HG03097 (cell line): ENCODE data around the gene PSME3.
"Not testable (repeated sequence)": the region's sequence is repeated elsewhere in the genome, so short reads cannot be mapped to it uniquely, and the experiment has no call there.

Experiments
- ATAC-seq: cut with Tn5 transposase; IDR thresholded peaks from one replicate; pipeline ENCODE4 v1.9.1; 2021; ENCODE audit not compliant: unreplicated experiment, low FRiP score

The PSME3 gene

DNA sequence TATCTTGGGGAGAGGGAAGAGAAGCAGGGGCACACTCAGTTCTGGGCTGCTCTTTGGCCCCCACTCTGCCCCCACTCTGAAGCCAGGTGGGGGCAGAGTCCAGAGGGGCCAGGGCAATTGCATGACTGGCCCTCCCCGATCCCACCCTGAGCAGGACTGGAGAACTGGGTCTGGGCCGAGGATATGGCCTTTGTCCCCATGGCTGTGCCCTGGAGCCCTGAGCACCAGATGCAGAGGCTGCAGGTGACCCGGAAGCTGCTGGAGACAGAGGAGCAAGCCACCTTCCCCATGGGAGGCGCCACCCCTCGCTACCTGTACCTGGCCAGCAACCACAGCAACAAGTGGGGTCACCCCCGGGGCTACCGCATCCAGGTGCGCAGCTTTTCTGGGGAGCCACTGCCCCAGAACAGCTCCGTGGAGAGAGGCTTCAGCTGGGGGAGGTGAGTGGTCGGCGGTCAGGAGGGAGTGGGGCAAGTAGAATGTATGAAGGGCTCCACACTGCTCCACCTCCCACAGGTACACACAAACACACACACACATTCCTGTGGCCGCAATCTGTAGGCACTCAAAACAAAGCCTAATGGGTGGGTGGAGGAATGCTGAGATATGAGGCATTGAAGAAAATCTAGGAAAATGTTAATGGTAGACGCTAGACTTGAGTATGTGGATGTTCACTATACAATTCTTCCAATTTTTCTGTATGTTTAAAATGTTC is 39.2 kb downstream of the PSME3 start:
- ATAC-seq = no peak

DNA sequence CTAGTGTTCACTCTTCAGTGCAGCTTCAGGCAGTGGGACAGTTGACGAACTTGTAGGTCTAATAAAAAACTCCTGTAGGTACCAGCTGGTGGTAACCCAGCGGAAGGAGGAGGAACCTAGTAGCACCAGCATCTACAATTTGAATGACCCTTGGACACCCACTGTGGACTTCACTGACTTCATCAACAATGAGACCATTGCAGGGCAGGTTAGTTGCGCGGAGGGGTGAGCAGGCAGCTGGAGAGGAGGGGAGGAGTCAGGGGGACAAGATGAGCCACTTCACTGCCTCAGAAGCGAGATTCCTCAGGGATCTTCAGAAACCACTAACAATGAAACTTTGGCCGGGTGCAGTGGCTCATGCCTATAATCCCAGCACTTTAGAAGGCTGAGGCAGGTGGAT is 40.1 kb downstream of the PSME3 start:
- no peak for ATAC-seq

DNA sequence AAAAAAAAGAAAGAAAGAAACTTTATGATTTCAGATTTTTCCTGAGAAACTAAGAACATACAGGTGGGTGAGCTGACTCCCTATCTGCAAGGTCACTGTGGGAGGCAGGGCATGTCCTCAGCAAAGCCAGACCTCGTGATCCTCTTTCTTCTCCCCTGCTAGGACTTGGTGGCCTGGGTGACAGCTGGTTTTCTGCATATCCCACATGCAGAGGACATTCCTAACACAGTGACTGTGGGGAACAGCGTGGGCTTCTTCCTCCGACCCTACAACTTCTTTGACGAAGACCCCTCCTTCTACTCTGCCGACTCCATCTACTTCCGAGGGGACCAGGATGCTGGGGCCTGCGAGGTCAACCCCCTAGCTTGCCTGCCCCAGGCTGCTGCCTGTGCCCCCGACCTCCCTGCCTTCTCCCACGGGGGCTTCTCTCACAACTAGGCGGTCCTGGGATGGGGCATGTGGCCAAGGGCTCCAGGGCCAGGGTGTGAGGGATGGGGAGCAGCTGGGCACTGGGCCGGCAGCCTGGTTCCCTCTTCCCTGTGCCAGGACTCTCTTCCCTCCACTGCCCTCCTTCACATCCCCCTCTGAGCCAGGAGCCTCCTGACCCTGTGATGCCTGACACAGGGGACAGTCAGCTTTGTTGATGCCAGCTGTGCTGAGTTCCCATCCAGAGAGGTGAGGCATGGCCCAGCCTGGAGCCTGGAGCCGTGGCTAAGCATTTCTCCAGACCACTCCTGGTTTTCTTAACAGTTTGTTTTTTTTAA is 40.9 kb downstream of the PSME3 start:
- not testable (repeated sequence) for ATAC-seq

DNA sequence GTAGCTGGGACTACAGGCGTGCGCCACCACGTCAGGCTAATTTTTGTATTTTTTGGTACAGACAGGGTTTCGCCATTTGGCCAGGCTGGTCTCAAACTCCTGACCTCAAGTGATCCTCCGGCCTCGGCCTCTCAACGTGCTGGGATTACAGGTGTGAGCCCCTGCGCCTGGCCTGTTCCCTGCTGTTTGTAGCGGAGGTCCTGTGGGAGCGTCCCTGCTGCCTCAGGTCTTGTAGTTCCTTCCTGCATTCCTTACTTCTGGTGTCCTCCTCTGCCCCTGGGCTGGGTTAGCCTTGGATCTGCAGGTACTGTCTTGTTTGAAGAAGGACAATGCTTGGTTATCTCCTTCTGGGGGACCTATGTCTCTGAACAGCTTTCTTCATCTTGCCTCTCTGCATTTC is 43.8 kb downstream of the PSME3 start:
- ATAC-seq = no peak

DNA sequence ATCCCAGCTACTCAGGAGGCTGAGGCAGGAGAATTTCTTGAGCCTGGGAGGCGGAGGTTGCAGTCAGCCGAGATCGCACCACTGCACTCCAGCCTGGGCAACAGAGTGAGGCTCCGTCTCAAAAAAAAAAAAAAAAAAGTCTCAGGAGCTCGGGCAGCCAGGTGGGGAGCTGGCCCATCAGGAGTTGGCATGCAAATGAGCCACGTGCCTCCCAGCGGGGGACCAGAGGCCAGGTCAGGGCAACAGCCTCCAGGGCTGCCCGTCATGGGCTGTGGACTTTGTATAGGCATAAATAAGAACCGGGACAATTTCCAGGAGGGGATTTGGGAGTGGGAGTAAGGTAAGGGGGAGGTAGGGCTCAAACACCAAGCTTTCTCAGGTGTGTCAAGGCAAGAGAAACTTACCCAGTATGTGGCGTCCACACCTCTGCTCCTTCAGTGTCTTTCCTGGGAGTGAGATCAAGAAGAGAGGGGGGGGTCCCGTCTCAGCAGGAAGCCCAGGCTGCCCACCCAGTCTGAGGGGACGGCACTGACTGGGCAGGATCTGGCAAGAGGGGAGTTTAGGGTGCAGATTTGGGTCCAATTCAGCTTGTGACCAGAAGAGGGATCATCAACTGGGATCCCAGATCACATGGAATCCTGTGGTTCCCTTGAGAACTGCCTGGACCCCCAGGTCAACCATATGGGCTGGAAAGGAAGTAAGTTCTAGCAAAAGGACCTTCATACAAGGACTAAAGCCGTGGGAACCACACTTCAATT is 45.1 kb downstream of the PSME3 start:
- ATAC-seq = no peak

DNA sequence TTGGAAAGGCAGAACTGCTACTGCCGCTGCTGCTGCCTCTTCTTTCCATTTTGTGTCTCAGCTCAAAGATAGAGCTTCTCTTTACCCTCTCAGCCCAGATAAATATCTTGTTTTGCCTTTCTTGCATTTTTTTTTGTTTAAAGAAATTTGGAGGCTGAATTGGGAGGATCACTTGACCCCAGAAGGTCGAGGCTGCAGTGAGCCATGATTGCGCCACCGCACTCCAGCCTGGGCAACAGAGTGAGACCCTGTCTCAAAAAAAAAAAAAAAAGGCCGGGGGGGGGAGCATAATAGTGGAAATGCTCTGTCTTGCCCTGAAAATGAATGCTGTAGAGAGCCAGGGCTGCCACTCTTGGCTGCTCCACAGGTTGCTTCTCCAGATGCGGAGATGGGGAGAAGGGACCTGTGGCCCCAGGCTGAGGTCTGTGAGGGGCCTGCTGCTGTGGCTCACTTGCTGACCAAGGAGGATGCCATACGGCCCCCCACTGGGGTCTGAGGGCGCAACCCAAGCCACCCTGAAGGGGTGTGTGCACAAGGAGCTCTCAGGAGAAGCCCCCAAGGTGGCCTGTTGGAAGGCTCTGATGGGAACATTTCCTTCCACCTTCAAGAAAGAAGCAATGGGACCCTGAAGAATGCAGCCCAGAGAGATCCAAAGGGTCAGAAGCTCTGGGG is 45.9 kb downstream of the PSME3 start:
- no peak for ATAC-seq

DNA sequence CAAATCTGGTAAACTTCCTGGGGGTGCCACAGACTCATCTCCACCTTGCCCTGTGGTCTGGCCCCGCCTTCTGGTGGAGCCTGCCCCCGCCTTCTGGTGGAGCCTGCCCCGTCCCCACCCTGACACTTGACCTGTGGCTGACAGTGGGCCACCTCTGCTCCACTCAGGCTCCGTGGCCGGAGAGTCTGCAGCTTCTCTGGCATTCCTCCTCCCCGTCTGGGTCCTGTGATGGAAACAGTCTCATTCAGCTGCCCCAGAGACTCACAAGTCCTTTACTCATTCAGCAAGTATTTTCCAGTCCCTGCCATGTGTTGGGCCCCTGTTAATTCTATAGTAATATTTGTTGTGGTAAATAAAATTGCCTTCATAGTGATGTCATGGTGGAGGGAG is 46.4 kb downstream of the PSME3 start:
- no peak for ATAC-seq

DNA sequence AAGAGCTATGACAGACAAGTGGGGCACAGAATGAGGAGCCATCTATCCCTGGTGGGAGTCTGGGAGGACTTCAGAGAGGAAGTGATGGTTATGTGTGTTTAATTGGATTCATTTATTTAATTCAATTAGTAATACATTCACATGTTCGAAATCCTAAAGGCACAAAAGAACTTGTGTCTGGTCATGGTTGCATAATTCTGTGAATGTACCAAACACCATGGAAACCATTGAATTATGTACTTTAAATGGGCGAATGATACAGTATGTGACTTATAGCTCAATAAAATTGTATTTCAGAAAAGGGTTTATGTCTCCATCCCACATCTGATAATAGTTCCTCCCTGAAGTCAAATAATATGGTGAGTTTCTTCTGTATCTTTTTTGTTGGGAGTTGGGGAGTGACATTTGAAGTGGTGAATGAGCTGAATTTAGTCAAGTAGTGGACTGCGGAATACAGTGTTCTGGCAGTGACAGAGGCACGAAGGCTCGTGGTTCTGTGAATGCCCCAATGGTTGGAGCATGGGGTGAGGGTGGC is 47.6 kb downstream of the PSME3 start:
- ATAC-seq = no peak

DNA sequence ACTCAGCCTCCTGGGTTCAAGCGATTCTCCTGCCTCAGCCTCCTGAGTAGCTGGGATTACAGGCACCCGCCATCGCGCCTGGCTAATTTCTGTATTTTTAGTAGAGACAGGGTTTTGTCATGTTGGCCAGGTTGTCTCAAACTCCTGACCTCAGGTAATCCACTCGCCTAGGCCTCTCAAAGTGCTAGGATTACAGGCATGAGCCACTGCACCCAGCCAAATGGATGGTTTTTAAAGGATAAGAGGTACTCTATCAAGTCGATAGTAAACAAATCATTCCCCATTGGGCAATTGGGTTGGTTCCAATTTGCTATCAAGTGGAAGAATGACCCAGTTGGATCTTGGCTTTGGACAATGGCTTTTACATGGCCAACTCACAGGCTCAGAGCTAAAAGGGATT is 48.5 kb downstream of the PSME3 start:
- not testable (repeated sequence) for ATAC-seq

DNA sequence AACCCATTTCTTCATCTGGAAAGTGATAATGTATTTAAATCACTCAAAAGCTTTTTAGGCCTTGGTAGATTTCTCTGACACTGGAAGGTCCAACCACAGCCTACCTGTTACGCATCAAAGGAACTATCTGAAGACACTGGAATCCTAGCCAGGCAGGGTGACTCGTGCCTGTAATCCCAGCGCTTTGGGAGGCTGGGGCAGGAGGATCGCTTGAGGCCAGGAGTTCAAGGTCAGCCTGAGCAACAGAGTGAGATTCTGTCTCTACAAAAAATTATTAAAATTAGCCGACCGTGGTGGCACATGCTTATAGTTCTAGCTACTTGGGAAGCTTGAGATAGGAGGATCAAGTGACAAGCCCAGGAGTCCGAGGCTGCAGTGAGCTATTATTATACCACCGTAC is 49.0 kb downstream of the PSME3 start:
- no peak for ATAC-seq

DNA sequence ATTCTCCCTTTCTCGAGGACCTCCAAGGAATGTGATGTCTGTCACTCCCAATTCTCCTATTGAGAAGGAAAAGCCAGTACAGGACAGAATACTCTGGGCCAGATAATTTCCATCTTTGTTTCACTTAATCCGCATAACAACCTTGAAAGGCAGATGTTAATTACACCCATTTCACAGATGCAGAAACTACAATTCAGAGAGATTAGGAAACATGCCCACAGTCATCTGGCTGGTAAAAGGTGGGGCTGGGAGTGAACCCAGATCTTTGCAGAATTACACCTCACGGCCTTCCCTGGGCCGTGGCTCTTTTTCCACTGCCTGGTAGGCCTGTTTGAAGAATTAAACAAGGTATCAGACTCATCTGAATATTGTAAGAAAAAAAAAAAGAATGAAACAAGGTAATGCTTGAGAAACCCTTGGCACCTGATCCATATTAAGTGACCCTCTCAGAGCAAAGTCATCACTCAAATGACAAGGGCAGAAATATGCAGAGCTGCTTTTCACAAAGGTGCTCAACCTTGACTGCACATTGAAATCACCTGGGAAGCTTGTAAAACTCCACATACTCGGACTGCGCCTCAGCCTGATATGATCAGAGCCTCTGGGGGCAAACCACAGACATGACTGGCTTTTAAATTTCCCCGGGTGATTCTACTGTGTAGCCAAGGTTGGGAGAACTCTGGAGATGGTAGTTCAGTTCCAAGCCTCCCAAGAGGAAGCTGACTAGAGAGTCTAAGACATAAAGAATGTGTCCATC is 50.8 kb downstream of the PSME3 start:
- no peak for ATAC-seq

DNA sequence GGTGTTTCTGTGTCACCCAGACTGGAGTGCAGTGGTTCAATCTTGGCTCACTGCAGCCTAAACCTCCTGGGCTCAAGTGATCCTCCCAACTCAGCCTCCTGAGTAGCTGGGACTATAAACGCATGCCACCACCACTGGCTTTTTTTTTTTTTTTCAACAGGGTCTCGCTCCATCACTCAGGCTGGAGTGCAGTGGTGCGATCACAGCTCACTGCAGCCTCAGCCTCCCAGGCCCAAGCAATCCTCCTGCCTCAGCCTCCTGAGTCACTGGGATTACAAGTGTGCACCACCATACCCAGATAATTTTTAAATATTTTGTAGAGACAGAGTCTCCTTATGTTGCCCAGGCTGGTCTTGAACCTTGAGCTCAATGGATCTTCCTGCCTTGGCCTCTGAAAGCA is 52.6 kb downstream of the PSME3 start:
- ATAC-seq = not testable (repeated sequence)

DNA sequence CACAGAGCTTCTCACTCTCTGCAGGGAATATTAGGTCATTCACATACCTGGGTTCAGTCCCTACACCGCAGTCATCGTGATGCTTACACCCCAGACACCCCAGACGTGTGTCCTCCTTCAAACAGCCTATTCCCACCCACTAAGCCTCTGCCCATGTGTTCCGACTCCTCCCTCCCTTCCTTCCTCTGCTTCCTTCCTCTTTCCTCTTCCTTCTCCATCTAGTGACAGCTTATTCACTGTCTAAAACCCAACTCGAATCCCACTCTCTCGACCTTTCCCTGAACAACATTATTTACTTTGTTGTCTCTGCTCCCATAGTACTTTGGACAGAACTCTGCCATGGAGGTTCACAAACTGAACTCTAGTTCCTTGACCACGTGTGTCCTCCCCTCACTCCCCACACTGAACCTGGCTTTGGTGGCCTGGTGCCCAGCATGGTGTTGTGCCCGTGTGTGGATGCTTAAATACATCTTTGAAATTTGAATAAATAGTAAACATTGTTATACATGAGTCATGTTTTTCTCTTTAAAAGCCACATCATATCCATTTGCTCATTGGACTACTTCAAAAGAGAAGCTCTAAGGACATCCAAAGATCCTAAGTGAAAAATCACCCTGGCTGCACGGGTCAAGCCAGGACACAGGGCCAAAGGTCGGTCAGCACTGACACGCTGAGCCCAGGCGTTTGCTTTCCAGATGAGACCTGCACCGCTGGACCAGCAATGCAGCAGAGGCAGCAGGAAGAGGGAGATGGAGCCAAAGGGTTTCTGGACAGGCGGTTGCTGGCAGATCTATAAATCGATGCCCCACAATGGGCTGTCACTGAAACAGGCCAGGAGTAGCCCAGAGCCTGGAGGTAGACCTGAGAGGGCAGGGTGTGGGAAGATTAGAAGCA is 53.3 kb downstream of the PSME3 start:
- no peak for ATAC-seq

DNA sequence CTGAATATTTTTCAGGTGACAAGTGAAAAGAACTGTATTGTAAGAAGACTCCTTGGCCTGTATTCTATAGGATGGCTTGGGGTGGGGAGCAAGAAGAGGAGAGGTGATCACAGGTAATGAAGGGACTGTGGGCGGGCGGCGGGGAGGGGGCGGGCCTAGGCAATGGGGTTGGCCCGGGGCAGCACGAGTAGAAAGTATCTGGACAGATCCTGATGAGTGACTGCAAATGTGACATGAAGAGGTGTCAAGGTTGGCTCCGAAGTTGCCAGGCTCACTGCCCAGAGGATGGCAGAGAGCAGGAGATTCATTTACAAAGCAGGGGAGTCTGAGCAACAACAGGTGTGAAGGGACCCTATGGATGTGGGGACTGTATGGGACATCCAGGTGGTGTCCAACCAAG is 56.6 kb downstream of the PSME3 start:
- ATAC-seq = no peak

DNA sequence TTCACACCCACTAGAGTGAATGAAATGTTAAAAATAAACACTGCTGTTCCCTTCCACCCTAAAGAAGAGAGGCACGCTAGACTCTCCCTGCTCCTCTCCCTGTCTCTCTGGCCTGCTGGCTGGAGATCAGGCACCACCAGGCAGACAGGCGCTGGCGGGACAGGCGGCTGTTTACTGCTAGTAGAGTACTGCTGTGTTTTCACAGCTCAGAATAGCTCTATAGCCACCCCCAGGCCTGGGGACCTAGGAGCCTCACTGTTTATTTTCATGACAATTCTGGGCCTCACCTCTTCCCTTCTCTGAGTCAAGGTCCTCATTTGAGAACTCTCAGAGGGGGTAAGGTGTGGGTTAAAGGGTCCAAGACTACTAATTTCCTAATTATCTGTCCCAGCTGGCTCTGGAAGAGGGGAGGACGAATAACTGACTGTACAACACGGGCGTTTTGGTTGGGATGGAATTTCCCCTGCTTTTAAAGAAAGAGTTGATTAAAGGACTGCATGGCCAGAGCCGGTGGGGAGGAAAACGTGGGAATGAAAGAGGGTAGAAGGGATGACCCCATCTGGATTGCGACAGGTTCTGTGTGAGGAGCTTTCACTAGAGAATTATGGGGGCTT is 58.4 kb downstream of the PSME3 start:
- no peak for ATAC-seq

DNA sequence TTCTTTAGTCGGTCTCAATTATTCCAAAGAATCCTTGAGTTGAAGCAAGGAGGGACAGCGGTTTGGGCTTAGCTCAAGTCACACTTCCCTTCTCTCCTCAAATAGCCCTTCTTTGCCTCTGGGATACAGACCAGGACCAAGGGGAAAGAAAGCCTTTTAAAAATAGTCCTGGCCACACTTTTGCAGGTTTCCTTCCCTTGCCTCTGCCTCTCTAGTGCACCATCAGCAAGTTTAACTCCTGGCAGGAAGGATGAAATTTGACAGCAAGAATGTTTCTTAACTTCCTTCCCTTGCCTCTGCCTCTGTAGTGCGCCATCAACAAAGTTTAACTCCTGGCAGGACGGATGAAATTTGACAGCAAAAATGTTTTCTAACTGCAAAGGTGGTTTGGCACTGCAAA is 60.2 kb downstream of the PSME3 start:
- ATAC-seq = no peak
